Fibroblast of lung (primary cell): ENCODE results near the gene PRAMEF1.
"Not testable (repeated sequence)": the region's sequence is repeated elsewhere in the genome, so short reads cannot be mapped to it uniquely, and the experiment has no call there.

ENCODE experiments used
- CTCF ChIP-seq, 2 donors: IDR thresholded peaks in 1 of 2; conservative IDR thresholded peaks in 1 of 2; 1 replicate in 1 of 2; 2 replicates in 1 of 2; pipeline ENCODE4 v1.5.1; 2011 to 2012; ENCODE audit warnings: low read length in 2 of 2, control low read depth in 1 of 2, inconsistent platforms in 1 of 2, low read depth in 1 of 2, mild to moderate bottlenecking in 1 of 2
- EZH2 ChIP-seq: IDR thresholded peaks from 2 replicates; pipeline ENCODE4 v1.5.1; 2012; ENCODE audit warnings: low read length, control low read depth, mild to moderate bottlenecking; ENCODE audit errors: missing control alignments

- not testable (repeated sequence) for TF ChIP-seq CTCF (conservative IDR thresholded peaks at IDR 0.05 in 1 of 2, IDR thresholded peaks at IDR 0.05 in 1 of 2; ENCODE audit: low read depth in 1 of 2, low read length in 2 of 2); EZH2
Observed at GRCh38 chr1:12781488-12781887, 9.7 kb upstream of the PRAMEF1 start.
